Mammary epithelial cell (primary cell): ENCODE results near the gene SLC9A4.

Source experiments
- EZH2 ChIP-seq: IDR thresholded peaks from 2 replicates; pipeline ENCODE4 v1.6.1; 2012; ENCODE audit warnings: low read length, inconsistent platforms, borderline replicate concordance
- TF ChIP-seq, protein P1 (sequence below), 2 donors: IDR thresholded peaks in 1 of 2; conservative IDR thresholded peaks in 1 of 2; 2 replicates each; pipeline ENCODE4 v1.5.1; 2011 to 2012; ENCODE audit warnings: inconsistent platforms in 2 of 2, low read length in 2 of 2, mild to moderate bottlenecking in 2 of 2, control low read depth in 1 of 2, low read depth in 1 of 2; ENCODE audit not compliant: insufficient read depth in 1 of 2; ENCODE audit errors: extremely low read depth in 1 of 2

DNA sequence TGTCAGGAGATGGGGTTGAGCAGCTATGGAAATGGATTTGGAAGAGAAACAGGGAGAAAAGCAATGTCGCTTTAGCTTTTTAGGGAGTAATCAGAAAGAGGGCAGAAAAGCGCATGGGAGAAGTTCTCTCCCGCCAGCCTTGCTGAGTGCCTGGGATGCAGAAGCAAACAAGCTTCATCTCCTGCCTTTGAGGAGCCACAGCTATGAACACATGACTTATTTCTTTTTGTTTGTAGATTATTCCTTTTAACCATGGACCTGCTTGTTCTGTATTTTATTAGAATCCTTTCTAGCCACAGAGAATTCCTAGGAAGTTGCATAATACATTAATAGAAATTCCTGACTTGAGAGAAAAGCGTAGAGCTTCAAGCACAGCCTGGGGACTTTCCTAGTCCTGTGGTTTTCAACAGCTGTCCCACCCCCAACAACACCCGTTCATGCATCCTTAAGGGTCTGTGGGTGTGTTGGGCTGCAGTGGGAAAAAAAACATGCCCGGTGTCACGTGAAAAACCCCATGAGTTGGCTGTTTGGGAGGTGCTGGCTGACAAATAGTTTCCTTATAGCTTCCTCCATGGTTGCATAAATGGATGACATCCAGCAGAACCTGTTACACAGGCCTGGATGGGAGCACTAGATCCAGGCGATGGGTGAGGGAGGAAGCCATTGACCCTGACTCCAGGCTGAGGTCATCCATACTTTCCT, 14.9 kb downstream of the SLC9A4 start:
- TF ChIP-seq, protein P1, sequence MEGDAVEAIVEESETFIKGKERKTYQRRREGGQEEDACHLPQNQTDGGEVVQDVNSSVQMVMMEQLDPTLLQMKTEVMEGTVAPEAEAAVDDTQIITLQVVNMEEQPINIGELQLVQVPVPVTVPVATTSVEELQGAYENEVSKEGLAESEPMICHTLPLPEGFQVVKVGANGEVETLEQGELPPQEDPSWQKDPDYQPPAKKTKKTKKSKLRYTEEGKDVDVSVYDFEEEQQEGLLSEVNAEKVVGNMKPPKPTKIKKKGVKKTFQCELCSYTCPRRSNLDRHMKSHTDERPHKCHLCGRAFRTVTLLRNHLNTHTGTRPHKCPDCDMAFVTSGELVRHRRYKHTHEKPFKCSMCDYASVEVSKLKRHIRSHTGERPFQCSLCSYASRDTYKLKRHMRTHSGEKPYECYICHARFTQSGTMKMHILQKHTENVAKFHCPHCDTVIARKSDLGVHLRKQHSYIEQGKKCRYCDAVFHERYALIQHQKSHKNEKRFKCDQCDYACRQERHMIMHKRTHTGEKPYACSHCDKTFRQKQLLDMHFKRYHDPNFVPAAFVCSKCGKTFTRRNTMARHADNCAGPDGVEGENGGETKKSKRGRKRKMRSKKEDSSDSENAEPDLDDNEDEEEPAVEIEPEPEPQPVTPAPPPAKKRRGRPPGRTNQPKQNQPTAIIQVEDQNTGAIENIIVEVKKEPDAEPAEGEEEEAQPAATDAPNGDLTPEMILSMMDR (conservative IDR thresholded peaks at IDR 0.05 in 1 of 2, IDR thresholded peaks at IDR 0.05 in 1 of 2; ENCODE audit: extremely low read depth in 1 of 2, insufficient read depth in 1 of 2, low read depth in 1 of 2, low read length in 2 of 2), result no peak
- no peak for TF ChIP-seq EZH2
